HepG2 (cell line): ENCODE results near the gene FEM1B. TPM values are rescaled to one million over a fixed set of nuclear protein-coding genes. Genes with fewer than 3 reads are reported as not detected.

Experiments
- CHD4 ChIP-seq: fragments of 200-600 bp; sonication (generic); IDR thresholded peaks from 2 replicates; pipeline ENCODE4 v1.7.0; 2017; ENCODE audit warnings: mild to moderate bottlenecking, low read length, borderline replicate concordance
- MNT ChIP-seq: fragments of 450-650 bp; IDR thresholded peaks from 2 replicates; pipeline ENCODE4 v1.6.1; 2016
- MXD1 ChIP-seq: sonication (generic); formaldehyde crosslinking; IDR thresholded peaks from 2 replicates; pipeline ENCODE4 v1.4.0; 2020; ENCODE audit warnings: mild to moderate bottlenecking, missing genetic modification reagents
- NFKBIZ ChIP-seq: IDR thresholded peaks from 2 replicates; pipeline ENCODE4 v1.6.1; 2018; ENCODE audit warnings: missing genetic modification reagents, missing compliant biosample characterization
- NFRKB ChIP-seq: fragments of 450-650 bp; IDR thresholded peaks from 2 replicates; pipeline ENCODE4 v1.6.1; 2017
- RAD51 ChIP-seq: fragments of 450-650 bp; IDR thresholded peaks from 2 replicates; pipeline ENCODE4 v1.6.1; 2016; ENCODE audit warnings: borderline replicate concordance
- RARA ChIP-seq: IDR thresholded peaks from 2 replicates; pipeline ENCODE4 v1.6.1; 2016; ENCODE audit warnings: missing genetic modification reagents, missing compliant biosample characterization
- TMF1 ChIP-seq: sonication (generic); formaldehyde crosslinking; IDR thresholded peaks from 2 replicates; pipeline ENCODE4 v1.8.1; 2022; ENCODE audit warnings: low read depth, missing genetic modification reagents
- ZBTB1 ChIP-seq: sonication (generic); formaldehyde crosslinking; IDR thresholded peaks from 2 replicates; pipeline ENCODE4 v1.4.0; 2020; ENCODE audit warnings: missing genetic modification reagents, borderline replicate concordance
- ZFAT ChIP-seq: sonication (generic); formaldehyde crosslinking; conservative IDR thresholded peaks from 2 replicates; pipeline ENCODE4 v1.8.1; 2023; ENCODE audit warnings: missing genetic modification reagents, inconsistent platforms
- ZFP90 ChIP-seq: sonication (generic); formaldehyde crosslinking; IDR thresholded peaks from 2 replicates; pipeline ENCODE4 v1.8.0; 2022; ENCODE audit warnings: missing genetic modification reagents, mild to moderate bottlenecking, inconsistent platforms, borderline replicate concordance
- ZNF646 ChIP-seq: sonication (generic); formaldehyde crosslinking; IDR thresholded peaks from 2 replicates; pipeline ENCODE4 v1.9.0; 2021; ENCODE audit warnings: mild to moderate bottlenecking, missing genetic modification reagents
- ZNF746 ChIP-seq: sonication (generic); formaldehyde crosslinking; IDR thresholded peaks from 2 replicates; pipeline ENCODE4 v1.8.0; 2022; ENCODE audit warnings: mild to moderate bottlenecking, missing genetic modification reagents
- polyA plus RNA-seq, 8 experiments: library from polyadenylated mRNA; depleted of rRNA in 3 of 8; stranded (reverse) in 7 of 8; unstranded in 1 of 8; fragments of >200 nt; fragmentation: Illumina TruSeq in 4 of 8; extraction: Trizol in 4 of 8; gene quantifications; 2 replicates each; pipeline versions ENCODE4 v1.2.1 to v1.2.3, GENCODE V29; 2011 to 2016; ENCODE audit warnings: low read depth in 4 of 8, missing spikeins in 1 of 8, mixed read lengths in 1 of 8; ENCODE audit not compliant: insufficient read depth in 1 of 8
- total RNA-seq, 5 experiments: library from RNA; depleted of rRNA; stranded (reverse); fragments of >200 nt; fragmentation: Illumina TruSeq; extraction: Trizol; gene quantifications; 2 replicates each; pipeline ENCODE4 v1.2.3, GENCODE V29; 2016; ENCODE audit warnings: low read depth in 1 of 5

FEM1B gene
- total and polyA plus RNA-seq, 2 of the 13 experiments (the other 11 are each of a cell fraction or from before 2014, with no cell fraction given), result 38.1 to 40.0 TPM

GRCh38 chr15:68277603-68278344 lies at the start of gene FEM1B (continued):
- TF ChIP-seq RARA, result peak; percentile 50
- peak; percentile 48; the same call in 1 of the 2 replicates for TF ChIP-seq ZNF646 (CRISPR knock-in tag)
- peak; percentile 87 for TF ChIP-seq MXD1
- TF ChIP-seq RAD51, result no peak
- peak; percentile 91 for TF ChIP-seq TMF1 (CRISPR knock-in tag)
- TF ChIP-seq NFKBIZ (CRISPR knock-in tag), result peak; percentile 73; the same call in 1 of the 2 replicates
- no peak for TF ChIP-seq NFRKB
- no peak for TF ChIP-seq MNT
- TF ChIP-seq ZFAT (CRISPR knock-in tag), result no peak; the same call in 1 of the 2 replicates
- TF ChIP-seq CHD4, result no peak
- peak; percentile 84 for TF ChIP-seq ZNF746
- TF ChIP-seq ZBTB1 (CRISPR knock-in tag), result no peak; the same call in 1 of the 2 replicates
- TF ChIP-seq ZFP90 (CRISPR knock-in tag), result peak; percentile 59
